Measurements from ENCODE around the gene DMRTA2. TPM values are rescaled to one million over a fixed set of nuclear protein-coding genes. Genes with fewer than 3 reads are reported as not detected.

DMRTA2 gene
- total RNA-seq, 1 experiment from 2014 or later = not detected

DNA sequence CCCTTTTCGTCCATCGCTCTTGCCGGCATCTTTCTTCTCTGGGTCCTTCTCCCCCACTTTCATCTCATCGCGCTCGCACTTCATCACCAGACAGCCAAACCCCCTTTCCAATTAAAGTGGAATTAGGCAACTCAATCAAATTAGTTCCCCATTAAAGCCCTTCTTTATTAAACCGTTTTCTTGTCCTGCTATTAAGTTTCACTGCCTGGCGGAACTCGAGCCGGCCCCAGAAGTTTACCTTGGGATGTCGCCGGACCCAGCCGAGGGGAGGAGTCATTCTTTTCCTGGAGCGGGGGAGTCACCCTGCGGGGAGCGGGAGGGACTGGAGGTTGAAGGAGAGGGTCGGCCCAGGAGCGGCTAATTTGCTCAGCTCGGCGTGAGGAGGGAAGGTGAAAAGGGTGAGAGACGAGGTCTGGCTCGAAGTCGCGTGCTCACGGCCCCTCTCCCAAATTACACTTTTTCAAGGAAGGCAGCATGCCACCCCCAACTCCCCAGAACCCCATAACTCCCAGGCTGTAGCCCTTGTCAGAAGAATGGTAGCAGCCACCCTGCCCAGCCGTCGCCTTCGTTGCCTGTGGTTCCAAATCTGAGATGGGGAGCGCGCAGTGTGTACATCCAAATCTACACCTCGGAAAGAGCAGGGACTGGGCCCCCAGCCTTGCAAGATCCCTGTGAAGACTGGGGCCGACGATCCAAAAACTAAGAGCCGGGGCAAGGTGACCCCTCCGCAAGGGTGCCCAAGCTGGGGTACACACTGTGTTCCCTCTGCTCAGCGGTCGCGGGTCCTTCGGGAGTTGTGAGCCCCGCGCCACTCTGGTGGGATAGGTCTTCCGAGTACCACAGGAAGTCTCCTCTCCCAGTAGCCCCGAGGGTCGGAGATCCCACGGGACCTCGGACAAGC is 6.4 kb downstream of the DMRTA2 start:
- Histone ChIP-seq H3K4me2 (ENCODE audit: low read depth, low read length, poor library complexity, severe bottlenecking) (no peak overlapping the region), H3K27me3 (ENCODE audit: low read length) (no peaks in the 10 kb centered on the region)

DNA sequence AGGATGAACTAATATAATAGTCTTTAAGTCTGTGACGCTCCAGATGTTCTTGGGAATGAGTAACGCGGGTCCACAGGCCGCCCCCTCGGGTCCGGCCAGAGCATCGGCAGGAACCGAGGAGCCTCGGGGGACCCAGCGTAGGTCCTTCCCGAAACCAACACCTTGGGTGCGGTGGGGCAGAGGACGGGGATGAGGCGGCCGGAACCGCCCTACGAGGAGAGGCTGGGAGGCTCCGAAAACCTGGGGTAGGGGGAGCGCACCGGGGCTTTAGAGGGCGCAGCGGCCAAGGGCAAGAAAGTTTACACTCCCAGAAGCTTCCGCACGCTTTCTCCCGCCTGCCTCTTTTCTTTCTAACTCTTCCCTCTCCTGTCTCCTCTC is 7.1 kb downstream of the DMRTA2 start:
- no peak overlapping the region for H2AFZ ChIP-seq (ENCODE audit: low read length)
- no peak overlapping the region for H3K9ac ChIP-seq (ENCODE audit: low read length)
- H3K4me3 ChIP-seq (ENCODE audit: low read length) = no peak overlapping the region
- H3K27me3 ChIP-seq (ENCODE audit: low read length) = no peaks in the 10 kb centered on the region
- H3K9me2 ChIP-seq (replicated peaks; ENCODE audit: insufficient read depth, low read length) = no peaks in the 10 kb centered on the region
- H3K36me3 ChIP-seq (ENCODE audit: insufficient read depth, low read length) = no peaks in the 10 kb centered on the region
- DNase-seq = no peak
- no peak overlapping the region for H3K27ac ChIP-seq (ENCODE audit: low read length)
- no peaks in the 10 kb centered on the region for H3K79me2 ChIP-seq (ENCODE audit: low read length)
- no peaks in the 10 kb centered on the region for H3K4me1 ChIP-seq (ENCODE audit: low read length)
- H4K20me1 ChIP-seq (ENCODE audit: insufficient read depth, low read depth, low read length) = no peaks in the 10 kb centered on the region
- no peak overlapping the region for H3K4me2 ChIP-seq (ENCODE audit: low read depth, low read length, poor library complexity, severe bottlenecking)
- no peaks in the 10 kb centered on the region; the same call in 1 of the 2 replicates for H3K9me3 ChIP-seq (ENCODE audit: low read length)

More for the DNA sequence above, 6.4 kb downstream of the DMRTA2 start:
- Histone ChIP-seq H3K36me3 (ENCODE audit: insufficient read depth, low read length) (no peaks in the 10 kb centered on the region), H4K20me1 (ENCODE audit: insufficient read depth, low read depth, low read length) (no peaks in the 10 kb centered on the region), H2AFZ (ENCODE audit: low read length) (no peak overlapping the region), H3K27ac (ENCODE audit: low read length) (no peak overlapping the region), H3K9me2 (replicated peaks; ENCODE audit: insufficient read depth, low read length) (no peaks in the 10 kb centered on the region), H3K9me3 (ENCODE audit: low read length) (no peaks in the 10 kb centered on the region; the same call in 1 of the 2 replicates), H3K9ac (ENCODE audit: low read length) (no peak overlapping the region), H3K4me3 (ENCODE audit: low read length) (no peak overlapping the region), H3K79me2 (ENCODE audit: low read length) (no peaks in the 10 kb centered on the region), H3K4me1 (ENCODE audit: low read length) (no peaks in the 10 kb centered on the region)
- no peak for DNase-seq

DNA sequence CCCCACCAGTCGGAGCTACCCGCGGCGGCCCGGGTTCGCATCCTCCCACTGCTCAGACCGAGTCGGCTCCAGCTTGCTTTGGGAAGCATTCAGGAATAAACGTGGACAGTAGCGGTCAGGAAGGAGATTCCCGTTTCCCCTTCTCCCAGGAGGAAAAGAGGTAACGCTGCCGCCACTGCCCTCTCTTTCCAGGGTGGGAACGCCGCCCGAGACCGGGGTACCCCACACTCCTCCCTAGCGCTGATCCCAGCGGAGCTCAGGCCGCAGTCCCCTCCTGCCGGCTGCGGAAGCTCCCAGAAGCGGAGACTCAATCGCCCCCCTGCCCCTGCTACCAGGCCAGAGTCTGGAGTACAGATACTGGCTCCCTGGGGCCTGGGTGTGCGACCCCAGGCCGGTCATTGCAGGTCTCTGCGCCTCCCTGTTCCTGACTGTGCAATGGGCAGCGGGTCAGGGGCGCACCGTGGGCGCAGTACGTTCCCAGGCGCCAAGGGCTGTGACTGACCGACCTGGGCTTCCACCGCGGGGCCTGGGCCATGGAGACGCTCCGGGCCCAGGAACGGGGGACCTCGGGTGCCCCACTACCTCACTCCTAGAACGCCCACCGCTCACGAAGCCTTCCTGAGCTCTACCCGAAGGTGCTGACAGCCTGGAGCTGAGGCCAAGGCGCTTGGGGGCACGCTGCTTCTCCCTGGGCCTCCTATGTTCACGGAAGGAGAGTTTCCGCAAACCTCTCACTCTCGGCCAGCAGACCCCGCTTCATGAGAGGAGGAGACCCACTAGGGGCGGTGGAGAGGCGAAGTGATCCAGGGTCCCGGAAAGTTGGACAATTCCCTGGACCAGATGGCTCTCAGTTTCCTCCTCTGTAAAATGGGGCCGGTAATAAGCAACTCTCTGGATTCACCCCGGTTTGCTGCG is 7.8 kb downstream of the DMRTA2 start:
- no peaks in the 10 kb centered on the region for H3K27me3 ChIP-seq (ENCODE audit: low read length)
- no peak overlapping the region for H3K4me2 ChIP-seq (ENCODE audit: low read depth, low read length, poor library complexity, severe bottlenecking)
- no peaks in the 10 kb centered on the region for H3K4me1 ChIP-seq (ENCODE audit: low read length)
- H4K20me1 ChIP-seq (ENCODE audit: insufficient read depth, low read depth, low read length) = no peaks in the 10 kb centered on the region
- no peak overlapping the region for H2AFZ ChIP-seq (ENCODE audit: low read length)
- H3K79me2 ChIP-seq (ENCODE audit: low read length) = no peaks in the 10 kb centered on the region
- DNase-seq = no peak
- no peak overlapping the region for H3K9ac ChIP-seq (ENCODE audit: low read length)
- H3K27ac ChIP-seq (ENCODE audit: low read length) = no peak overlapping the region
- H3K9me2 ChIP-seq (replicated peaks; ENCODE audit: insufficient read depth, low read length) = no peaks in the 10 kb centered on the region
- H3K36me3 ChIP-seq (ENCODE audit: insufficient read depth, low read length) = no peaks in the 10 kb centered on the region
- H3K4me3 ChIP-seq (ENCODE audit: low read length) = no peak overlapping the region
- H3K9me3 ChIP-seq (ENCODE audit: low read length) = no peaks in the 10 kb centered on the region; the same call in 1 of the 2 replicates

DNA sequence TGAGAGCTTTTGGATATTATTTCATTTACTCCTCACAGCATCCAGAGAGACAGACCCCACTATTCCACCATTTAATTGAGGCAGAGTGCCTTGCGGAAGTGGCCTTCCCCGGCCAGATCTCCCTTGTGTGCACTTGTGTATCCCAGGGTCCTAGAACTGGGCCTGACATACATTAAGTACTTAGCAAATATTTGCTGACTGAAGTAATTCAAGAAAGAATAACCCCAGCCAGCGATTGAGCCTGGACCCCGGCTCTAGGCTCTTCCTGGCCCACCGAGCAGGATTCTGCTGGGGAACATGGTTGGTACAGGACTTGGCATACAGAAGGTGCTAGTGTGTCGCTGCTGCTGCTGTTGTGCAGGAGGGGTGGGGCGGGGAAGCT is 8.4 kb downstream of the DMRTA2 start:
- H3K4me3 ChIP-seq (ENCODE audit: low read length) = no peak overlapping the region
- DNase-seq = no peak
- no peaks in the 10 kb centered on the region for H3K9me2 ChIP-seq (replicated peaks; ENCODE audit: insufficient read depth, low read length)
- no peaks in the 10 kb centered on the region; the same call in 1 of the 2 replicates for H3K9me3 ChIP-seq (ENCODE audit: low read length)
- no peak overlapping the region for H3K27ac ChIP-seq (ENCODE audit: low read length)
- no peaks in the 10 kb centered on the region for H4K20me1 ChIP-seq (ENCODE audit: insufficient read depth, low read depth, low read length)
- H3K4me1 ChIP-seq (ENCODE audit: low read length) = no peaks in the 10 kb centered on the region
- H3K4me2 ChIP-seq (ENCODE audit: low read depth, low read length, poor library complexity, severe bottlenecking) = no peak overlapping the region
- H3K79me2 ChIP-seq (ENCODE audit: low read length) = no peaks in the 10 kb centered on the region
- H2AFZ ChIP-seq (ENCODE audit: low read length) = no peak overlapping the region
- no peaks in the 10 kb centered on the region for H3K36me3 ChIP-seq (ENCODE audit: insufficient read depth, low read length)
- no peaks in the 10 kb centered on the region for H3K27me3 ChIP-seq (ENCODE audit: low read length)
- H3K9ac ChIP-seq (ENCODE audit: low read length) = no peak overlapping the region

DNA sequence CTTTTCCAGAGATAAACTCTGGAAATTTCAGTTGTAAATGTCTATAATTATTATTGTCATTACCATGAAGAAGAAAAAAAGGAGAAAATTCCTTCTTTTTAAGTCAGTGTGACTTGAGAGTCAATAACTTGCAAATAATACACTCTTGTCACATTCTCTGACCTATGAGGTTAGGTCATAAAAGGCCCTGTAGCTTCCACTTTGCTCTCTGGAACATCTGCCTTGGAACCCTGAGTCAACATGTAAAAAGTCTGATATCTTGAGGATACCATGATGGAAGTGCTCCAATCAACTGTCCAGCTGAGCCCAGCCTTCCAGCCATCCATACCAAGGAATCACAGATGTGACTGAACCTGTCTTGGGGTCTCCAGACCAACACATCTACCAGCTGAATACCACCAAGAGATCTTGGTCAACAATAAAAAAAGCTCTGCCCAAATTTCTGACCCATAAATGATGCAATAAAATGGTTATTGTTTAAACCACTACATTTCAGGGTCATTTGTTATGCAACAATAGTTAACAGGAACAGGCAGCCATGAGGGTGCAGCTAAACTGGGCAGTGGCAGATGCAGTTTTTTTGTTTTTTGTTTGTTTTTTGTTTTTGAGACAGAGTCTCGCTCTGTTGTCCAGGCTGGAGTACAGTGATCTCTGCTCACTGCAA is 10.3 kb downstream of the DMRTA2 start:
- Histone ChIP-seq H3K27me3 (ENCODE audit: low read length) (no peaks in the 10 kb centered on the region), H2AFZ (ENCODE audit: low read length) (no peak overlapping the region), H4K20me1 (ENCODE audit: insufficient read depth, low read depth, low read length) (no peaks in the 10 kb centered on the region), H3K27ac (ENCODE audit: low read length) (no peak overlapping the region), H3K9me2 (replicated peaks; ENCODE audit: insufficient read depth, low read length) (no peaks in the 10 kb centered on the region), H3K4me3 (ENCODE audit: low read length) (no peak overlapping the region), H3K9me3 (ENCODE audit: low read length) (no peaks in the 10 kb centered on the region), H3K9ac (ENCODE audit: low read length) (no peak overlapping the region), H3K79me2 (ENCODE audit: low read length) (no peaks in the 10 kb centered on the region), H3K36me3 (ENCODE audit: insufficient read depth, low read length) (no peaks in the 10 kb centered on the region), H3K4me1 (ENCODE audit: low read length) (no peaks in the 10 kb centered on the region), H3K4me2 (ENCODE audit: low read depth, low read length, poor library complexity, severe bottlenecking) (no peak overlapping the region)
- no peak for DNase-seq

DNA sequence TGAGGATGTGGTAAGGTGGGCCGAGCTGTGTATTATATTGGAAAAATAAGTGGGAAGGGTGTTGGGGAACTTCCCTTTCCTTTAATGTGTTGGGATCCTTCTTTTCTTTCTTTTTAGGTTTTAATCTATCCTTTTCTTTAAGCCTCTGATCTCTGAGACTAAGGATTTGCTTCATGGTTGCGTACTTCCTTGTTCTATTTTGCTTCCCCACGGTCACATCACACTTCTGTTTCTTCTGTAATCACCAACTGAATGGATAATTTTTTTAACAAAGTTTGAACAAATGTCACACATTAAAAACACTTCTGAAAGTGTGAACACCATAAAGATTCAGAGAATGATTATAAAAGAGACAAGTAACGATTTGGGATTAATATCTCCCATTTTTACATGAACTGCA is 17.4 kb downstream of the DMRTA2 start:
- Histone ChIP-seq H3K4me3 (ENCODE audit: low read length) (no peak overlapping the region), H4K20me1 (ENCODE audit: insufficient read depth, low read depth, low read length) (no peaks in the 10 kb centered on the region), H3K9me3 (ENCODE audit: low read length) (no peaks in the 10 kb centered on the region), H2AFZ (ENCODE audit: low read length) (no peak overlapping the region), H3K4me2 (ENCODE audit: low read depth, low read length, poor library complexity, severe bottlenecking) (no peak overlapping the region), H3K36me3 (ENCODE audit: insufficient read depth, low read length) (no peaks in the 10 kb centered on the region), H3K4me1 (ENCODE audit: low read length) (no peaks in the 10 kb centered on the region), H3K79me2 (ENCODE audit: low read length) (no peaks in the 10 kb centered on the region), H3K27ac (ENCODE audit: low read length) (no peak overlapping the region), H3K27me3 (ENCODE audit: low read length) (no peaks in the 10 kb centered on the region), H3K9ac (ENCODE audit: low read length) (no peak overlapping the region), H3K9me2 (replicated peaks; ENCODE audit: insufficient read depth, low read length) (no peaks in the 10 kb centered on the region)
- DNase-seq = no peak

- Histone ChIP-seq H3K4me3 (ENCODE audit: low read length) (no peak overlapping the region), H4K20me1 (ENCODE audit: insufficient read depth, low read depth, low read length) (no peaks in the 10 kb centered on the region), H3K79me2 (ENCODE audit: low read length) (no peaks in the 10 kb centered on the region), H3K9me2 (replicated peaks; ENCODE audit: insufficient read depth, low read length) (no peaks in the 10 kb centered on the region), H3K4me1 (ENCODE audit: low read length) (no peaks in the 10 kb centered on the region), H3K4me2 (ENCODE audit: low read depth, low read length, poor library complexity, severe bottlenecking) (no peak overlapping the region), H3K27me3 (ENCODE audit: low read length) (no peaks in the 10 kb centered on the region), H3K9me3 (ENCODE audit: low read length) (no peaks in the 10 kb centered on the region), H3K9ac (ENCODE audit: low read length) (no peak overlapping the region), H3K27ac (ENCODE audit: low read length) (no peak overlapping the region), H2AFZ (ENCODE audit: low read length) (no peak overlapping the region), H3K36me3 (ENCODE audit: insufficient read depth, low read length) (no peaks in the 10 kb centered on the region)
- no peak for DNase-seq
Measured at GRCh38 chr1:50393522-50394120, 29.6 kb downstream of the DMRTA2 start.
